ENCODE results near the gene LRRC9. TPM values are rescaled to one million over a fixed set of nuclear protein-coding genes. Genes with fewer than 3 reads are reported as not detected.

The LRRC9 gene
- total RNA-seq, 1 experiment from 2014 or later: 0.77 TPM

DNA sequence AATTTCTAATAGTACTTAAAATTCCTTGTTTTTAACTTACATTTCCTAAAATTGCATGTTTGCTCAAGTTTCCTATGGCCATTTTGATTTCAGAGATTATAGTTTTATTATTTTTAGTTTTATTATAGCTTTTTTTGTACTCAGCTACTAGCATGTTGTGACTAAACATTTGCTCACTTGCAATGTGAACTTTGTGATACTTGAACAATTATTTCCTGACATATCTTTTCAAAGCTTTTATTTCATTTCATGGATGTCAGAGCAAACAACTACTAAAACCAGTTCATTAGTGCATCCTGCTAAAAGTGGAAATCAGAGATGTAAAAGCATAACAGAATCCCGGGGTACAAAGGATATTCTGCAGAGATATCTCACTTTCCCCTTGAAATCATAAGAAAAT, 138.1 kb downstream of the LRRC9 start:
- TF ChIP-seq, protein P1, sequence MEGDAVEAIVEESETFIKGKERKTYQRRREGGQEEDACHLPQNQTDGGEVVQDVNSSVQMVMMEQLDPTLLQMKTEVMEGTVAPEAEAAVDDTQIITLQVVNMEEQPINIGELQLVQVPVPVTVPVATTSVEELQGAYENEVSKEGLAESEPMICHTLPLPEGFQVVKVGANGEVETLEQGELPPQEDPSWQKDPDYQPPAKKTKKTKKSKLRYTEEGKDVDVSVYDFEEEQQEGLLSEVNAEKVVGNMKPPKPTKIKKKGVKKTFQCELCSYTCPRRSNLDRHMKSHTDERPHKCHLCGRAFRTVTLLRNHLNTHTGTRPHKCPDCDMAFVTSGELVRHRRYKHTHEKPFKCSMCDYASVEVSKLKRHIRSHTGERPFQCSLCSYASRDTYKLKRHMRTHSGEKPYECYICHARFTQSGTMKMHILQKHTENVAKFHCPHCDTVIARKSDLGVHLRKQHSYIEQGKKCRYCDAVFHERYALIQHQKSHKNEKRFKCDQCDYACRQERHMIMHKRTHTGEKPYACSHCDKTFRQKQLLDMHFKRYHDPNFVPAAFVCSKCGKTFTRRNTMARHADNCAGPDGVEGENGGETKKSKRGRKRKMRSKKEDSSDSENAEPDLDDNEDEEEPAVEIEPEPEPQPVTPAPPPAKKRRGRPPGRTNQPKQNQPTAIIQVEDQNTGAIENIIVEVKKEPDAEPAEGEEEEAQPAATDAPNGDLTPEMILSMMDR (conservative IDR thresholded peaks at IDR 0.05): no peak
- Histone ChIP-seq H3K27ac (ENCODE audit: insufficient read length, low read depth, low read length) (no peak overlapping the region), H4K5ac (ENCODE audit: insufficient read length, low read depth, low read length) (no peak overlapping the region), H3K14ac (ENCODE audit: insufficient read depth, low read length) (no peak overlapping the region), H4K91ac (ENCODE audit: insufficient read length, low read depth, low read length) (no peak overlapping the region), H3K18ac (ENCODE audit: insufficient read length, low read depth, low read length) (no peak overlapping the region), H3K79me2 (ENCODE audit: insufficient read depth, low read length) (no peaks in the 10 kb centered on the region), H3K9ac (ENCODE audit: extremely low read depth, insufficient read length, low read length) (no peak overlapping the region), H3K23ac (ENCODE audit: insufficient read length, low read depth, low read length) (no peak overlapping the region), H3K4ac (ENCODE audit: low read depth, low read length) (no peak overlapping the region), H3K79me1 (ENCODE audit: insufficient read depth, low read depth, low read length, poor library complexity, severe bottlenecking) (no peaks in the 10 kb centered on the region), H3K23me2 (ENCODE audit: insufficient read length, low read depth, low read length, poor library complexity, severe bottlenecking) (no peaks in the 10 kb centered on the region), H3K27me3 (ENCODE audit: insufficient read depth, low read length) (no peaks in the 10 kb centered on the region), H3K4me2 (ENCODE audit: insufficient read depth, insufficient read length, low read length) (no peak overlapping the region), H3K56ac (ENCODE audit: insufficient read length, low read depth, low read length) (no peak overlapping the region), H4K8ac (replicated peaks; ENCODE audit: insufficient read length, low read depth, low read length) (no peak overlapping the region), H3K4me1 (ENCODE audit: insufficient read depth, low read length) (no peaks in the 10 kb centered on the region), H3K9me3 (ENCODE audit: control insufficient read depth, low read depth, low read length) (no peaks in the 10 kb centered on the region), H2BK20ac (ENCODE audit: low read depth, low read length, poor library complexity, severe bottlenecking) (no peak overlapping the region), H2AK5ac (ENCODE audit: insufficient read length, low read length) (no peak overlapping the region), H2BK120ac (ENCODE audit: low read depth, low read length, poor library complexity, severe bottlenecking) (no peak overlapping the region), H2AFZ (ENCODE audit: low read length) (no peak overlapping the region), H3T11ph (ENCODE audit: low read length) (no peak overlapping the region), H2BK15ac (ENCODE audit: low read depth, low read length) (no peak overlapping the region), H2BK5ac (ENCODE audit: insufficient read length, low read length) (no peak overlapping the region), H4K20me1 (ENCODE audit: control insufficient read depth, insufficient read depth, insufficient read length) (no peaks in the 10 kb centered on the region), H2BK12ac (ENCODE audit: insufficient read length, low read depth, low read length) (no peak overlapping the region)
- no peak overlapping the region for H3K27ac Mint-ChIP-seq
- WGBS (ENCODE audit: extremely low coverage, insufficient read length, low lambda C conversion rate): no CpG with 5 or more reads among the region's 1 CpG
- no peak overlapping the region for H3K4me3 Mint-ChIP-seq
- no peaks in the 10 kb centered on the region for H3K9me3 Mint-ChIP-seq
- DNase-seq: no peak
- no peaks in the 10 kb centered on the region for H3K27me3 Mint-ChIP-seq (ENCODE audit: low read depth)
- no peaks in the 10 kb centered on the region for H3K4me1 Mint-ChIP-seq
- H3K36me3 Mint-ChIP-seq (ENCODE audit: insufficient read depth in 1 of 3, low read depth in 3 of 3): no peaks in the 10 kb centered on the region
